Keratinocyte (primary cell): ENCODE results near the gene KCNMA1. TPM values are rescaled to one million over a fixed set of nuclear protein-coding genes. Genes with fewer than 3 reads are reported as not detected.

ENCODE experiments used
- DNase-seq: peaks from one replicate; pipeline ENCODE4 v3.0.0-alpha.2; 2011; ENCODE audit warnings: low read depth, missing footprints, low spot score
- FAIRE-seq: peaks from 2 replicates; lab custom pipeline; 2011; peaks lifted over from hg19 to GRCh38; lab: Jason Lieb, UNC
- H2AFZ ChIP-seq: 2 replicates; pipeline ENCODE4 v1.6.0; 2012; ENCODE audit warnings: low read length, control low read depth, inconsistent platforms; ENCODE audit not compliant: control insufficient read depth
- H3K27ac ChIP-seq: 2 replicates; pipeline ENCODE4 v1.5.1; 2011; ENCODE audit warnings: low read length; ENCODE audit not compliant: control insufficient read depth, insufficient read depth
- H3K27me3 ChIP-seq: 3 replicates; pipeline ENCODE4 v1.6.0; 2011; ENCODE audit warnings: low read length; ENCODE audit not compliant: control insufficient read depth, insufficient read depth; ENCODE audit errors: extremely low read depth
- H3K36me3 ChIP-seq, 2 experiments: 2 replicates in 1 of 2; 3 replicates in 1 of 2; pipeline ENCODE4 v1.5.1; 2011; ENCODE audit warnings: low read length in 2 of 2, mild to moderate bottlenecking in 1 of 2; ENCODE audit not compliant: control insufficient read depth in 2 of 2, insufficient read depth in 2 of 2; ENCODE audit errors: extremely low read depth in 1 of 2
- H3K4me1 ChIP-seq: 3 replicates; pipeline ENCODE4 v1.5.1; 2011; ENCODE audit warnings: low read length; ENCODE audit not compliant: control insufficient read depth, insufficient read depth; ENCODE audit errors: extremely low read depth
- H3K4me2 ChIP-seq: 3 replicates; pipeline ENCODE4 v1.6.0; 2011; ENCODE audit warnings: low read depth, low read length; ENCODE audit not compliant: control insufficient read depth, insufficient read depth; ENCODE audit errors: extremely low read depth
- H3K4me3 ChIP-seq, 3 experiments: fragments of 200-600 bp in 1 of 3; sonication (generic) in 1 of 3; 2 replicates in 2 of 3; 3 replicates in 1 of 3; pipeline ENCODE4 v1.5.1; 2011 to 2016; ENCODE audit warnings: low read length in 3 of 3, mild to moderate bottlenecking in 3 of 3, control low read depth in 2 of 3, inconsistent platforms in 1 of 3, low read depth in 1 of 3, mixed read lengths in 1 of 3, mixed run types in 1 of 3, moderate library complexity in 1 of 3; ENCODE audit not compliant: control insufficient read depth in 2 of 3, insufficient read depth in 2 of 3; ENCODE audit errors: extremely low read depth in 1 of 3
- H3K79me2 ChIP-seq: 2 replicates; pipeline ENCODE4 v1.6.0; 2012; ENCODE audit warnings: low read length; ENCODE audit not compliant: control insufficient read depth, insufficient read depth
- H3K9ac ChIP-seq: 3 replicates; pipeline ENCODE4 v1.6.0; 2011; ENCODE audit warnings: low read length; ENCODE audit not compliant: control insufficient read depth, insufficient read depth; ENCODE audit errors: extremely low read depth
- H3K9me1 ChIP-seq: 3 replicates; pipeline ENCODE4 v1.6.0; 2011; ENCODE audit warnings: low read length; ENCODE audit not compliant: control insufficient read depth, insufficient read depth; ENCODE audit errors: extremely low read depth
- H3K9me3 ChIP-seq: 2 replicates; pipeline ENCODE4 v1.5.1; 2012; ENCODE audit warnings: low read depth, low read length; ENCODE audit not compliant: control insufficient read depth
- H4K20me1 ChIP-seq: 3 replicates; pipeline ENCODE4 v1.6.0; 2011; ENCODE audit warnings: low read length; ENCODE audit not compliant: control insufficient read depth, insufficient read depth; ENCODE audit errors: extremely low read depth
- CTCF ChIP-seq, 3 experiments: IDR thresholded peaks in 1 of 3; conservative IDR thresholded peaks in 1 of 3; optimal IDR thresholded peaks in 1 of 3; 2 replicates in 2 of 3; 3 replicates in 1 of 3; pipeline versions ENCODE3 to v1.5.1; 2011; ENCODE audit warnings: low read length in 3 of 3, mild to moderate bottlenecking in 3 of 3, moderate library complexity in 2 of 3, control low read depth in 1 of 3, inconsistent platforms in 1 of 3; ENCODE audit not compliant: insufficient read depth in 2 of 3; ENCODE audit errors: extremely low read depth in 1 of 3
- EZH2 ChIP-seq: IDR thresholded peaks from one replicate; pipeline ENCODE4 v1.6.1; 2012; ENCODE audit warnings: inconsistent platforms, mild to moderate bottlenecking, low read length, moderate library complexity
- dilution Hi-C: fragments of 300-500 bp; cut with MboI; formaldehyde crosslinking; loops from one replicate; pipeline ENCODE4 v1.7.0; 2020; ENCODE audit warnings: low sequenced_read_pairs; ENCODE audit not compliant: extremely low pct_ligation_motif_present
- polyA plus RNA-seq, 5 experiments: library from polyadenylated mRNA; depleted of rRNA in 3 of 5; stranded (reverse) in 3 of 5; stranded (forward) in 1 of 5; unstranded in 1 of 5; fragments of >200 nt; gene quantifications; 1 replicate in 1 of 5; 2 replicates in 3 of 5; 3 replicates in 1 of 5; pipeline versions ENCODE4 v1.2.1 to v1.2.3, GENCODE V29; 2011 to 2012; ENCODE audit warnings: missing spikeins in 2 of 5, low read depth in 1 of 5, low replicate concordance in 1 of 5

The KCNMA1 gene
- polyA plus RNA-seq, 1 donor (not counting 4 experiments of a cell fraction or from before 2014, with no cell fraction given) = 6.3 TPM

- no peaks in the 10 kb centered on the region for H3K79me2 ChIP-seq
- no peaks in the 10 kb centered on the region for H3K9me3 ChIP-seq
- H3K4me1 ChIP-seq = no peaks in the 10 kb centered on the region
- no peak overlapping the region for H3K4me3 ChIP-seq
- DNase-seq (no peak), FAIRE-seq (no peak)
- no peak overlapping the region for H3K4me2 ChIP-seq
- H3K9ac ChIP-seq = no peak overlapping the region
- no peaks in the 10 kb centered on the region for H3K36me3 ChIP-seq
- no peak overlapping the region for H3K27ac ChIP-seq
- no peaks in the 10 kb centered on the region for H3K9me1 ChIP-seq
- H3K27me3 ChIP-seq = no peaks in the 10 kb centered on the region
- dilution Hi-C loops = no loop called here
- TF ChIP-seq CTCF (optimal IDR thresholded peaks at IDR 0.05 in 1 of 3, IDR thresholded peaks at IDR 0.05 in 1 of 3, conservative IDR thresholded peaks at IDR 0.05 in 1 of 3; ENCODE audit: extremely low read depth in 1 of 3, insufficient read depth in 2 of 3, low read length in 3 of 3) (no peak), EZH2 (no peak)
- H2AFZ ChIP-seq = no peak overlapping the region
- no peaks in the 10 kb centered on the region for H4K20me1 ChIP-seq
These were observed 687.3 kb downstream of the KCNMA1 start for GRCh38 chr10:76950354-76950753.

- dilution Hi-C loops = no loop called here
- H3K4me2 ChIP-seq = no peak overlapping the region
- H3K9me3 ChIP-seq = no peaks in the 10 kb centered on the region
- no peak overlapping the region for H3K9ac ChIP-seq
- H4K20me1 ChIP-seq = no peaks in the 10 kb centered on the region
- no peak for DNase-seq
- H3K4me1 ChIP-seq = no peaks in the 10 kb centered on the region
- H3K27me3 ChIP-seq = no peaks in the 10 kb centered on the region
- no peak for FAIRE-seq
- no peaks in the 10 kb centered on the region for H3K79me2 ChIP-seq
- H3K9me1 ChIP-seq = no peaks in the 10 kb centered on the region
- H2AFZ ChIP-seq = no peak overlapping the region
- H3K27ac ChIP-seq = no peak overlapping the region
- TF ChIP-seq EZH2 (no peak), CTCF (optimal IDR thresholded peaks at IDR 0.05 in 1 of 3, IDR thresholded peaks at IDR 0.05 in 1 of 3, conservative IDR thresholded peaks at IDR 0.05 in 1 of 3; ENCODE audit: extremely low read depth in 1 of 3, insufficient read depth in 2 of 3, low read length in 3 of 3) (no peak)
- no peak overlapping the region for H3K4me3 ChIP-seq
- H3K36me3 ChIP-seq = no peaks in the 10 kb centered on the region
These were observed 691.3 kb downstream of the KCNMA1 start for GRCh38 chr10:76946270-76946669.
